ENCODE measurements around the gene EVL.

DNA sequence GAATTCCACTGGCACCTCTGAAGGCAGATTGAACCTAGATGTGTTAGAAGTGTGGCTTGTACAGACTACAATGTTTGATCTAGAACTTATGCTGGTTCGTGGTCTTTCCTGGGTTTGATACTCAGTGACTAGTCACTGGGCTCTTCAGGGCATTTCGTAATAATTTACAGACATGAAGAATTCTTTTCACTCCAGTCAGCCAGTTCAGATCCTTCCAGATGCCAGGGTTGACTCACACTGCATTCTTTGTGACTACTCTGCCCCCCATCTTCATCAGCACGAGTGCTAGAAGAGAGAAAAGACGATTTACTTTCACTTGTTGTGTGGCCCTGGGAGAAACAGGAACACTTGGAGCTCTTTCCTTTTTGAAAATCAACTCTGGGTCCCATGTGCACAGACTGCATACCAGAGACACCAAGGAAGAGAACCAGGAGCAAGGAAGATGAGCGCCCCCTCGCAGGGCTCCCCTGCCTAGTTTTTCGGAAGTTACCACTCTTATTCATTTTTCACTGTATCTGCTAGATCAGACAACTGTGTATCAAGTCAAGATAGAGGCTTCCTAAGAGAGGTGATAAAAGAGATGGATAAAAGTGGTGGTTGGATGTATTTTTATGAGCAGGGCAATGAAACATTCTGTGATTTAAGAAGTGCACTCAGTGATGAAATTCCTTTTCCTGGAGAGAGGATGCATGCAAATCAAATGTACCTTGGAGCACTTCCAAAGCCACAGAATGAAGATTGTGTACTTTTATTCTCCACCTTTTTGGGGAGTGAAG is 33.5 kb upstream of the EVL start:
- TF ChIP-seq, protein P1, sequence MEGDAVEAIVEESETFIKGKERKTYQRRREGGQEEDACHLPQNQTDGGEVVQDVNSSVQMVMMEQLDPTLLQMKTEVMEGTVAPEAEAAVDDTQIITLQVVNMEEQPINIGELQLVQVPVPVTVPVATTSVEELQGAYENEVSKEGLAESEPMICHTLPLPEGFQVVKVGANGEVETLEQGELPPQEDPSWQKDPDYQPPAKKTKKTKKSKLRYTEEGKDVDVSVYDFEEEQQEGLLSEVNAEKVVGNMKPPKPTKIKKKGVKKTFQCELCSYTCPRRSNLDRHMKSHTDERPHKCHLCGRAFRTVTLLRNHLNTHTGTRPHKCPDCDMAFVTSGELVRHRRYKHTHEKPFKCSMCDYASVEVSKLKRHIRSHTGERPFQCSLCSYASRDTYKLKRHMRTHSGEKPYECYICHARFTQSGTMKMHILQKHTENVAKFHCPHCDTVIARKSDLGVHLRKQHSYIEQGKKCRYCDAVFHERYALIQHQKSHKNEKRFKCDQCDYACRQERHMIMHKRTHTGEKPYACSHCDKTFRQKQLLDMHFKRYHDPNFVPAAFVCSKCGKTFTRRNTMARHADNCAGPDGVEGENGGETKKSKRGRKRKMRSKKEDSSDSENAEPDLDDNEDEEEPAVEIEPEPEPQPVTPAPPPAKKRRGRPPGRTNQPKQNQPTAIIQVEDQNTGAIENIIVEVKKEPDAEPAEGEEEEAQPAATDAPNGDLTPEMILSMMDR (IDR thresholded peaks at IDR 0.05): no peak
- no peak for TF ChIP-seq POLR2A (IDR thresholded peaks at IDR 0.05)
